Stomach (tissue), 4 donors: ENCODE measurements around the gene PARP1.

ENCODE experiments used
- EP300 ChIP-seq: sonication (generic); formaldehyde crosslinking; IDR thresholded peaks from one replicate; pipeline ENCODE4 v1.6.1; 2017; ENCODE audit warnings: antibody characterized with exemption
- POLR2A ChIP-seq, 4 donors: fragments of 450-650 bp; IDR thresholded peaks; one replicate each; pipeline ENCODE4 v1.6.1; 2016; ENCODE audit warnings: antibody characterized with exemption in 4 of 4, control low read depth in 2 of 4, mild to moderate bottlenecking in 1 of 4, moderate library complexity in 1 of 4
- POLR2AphosphoS5 ChIP-seq, 3 donors: sonication (generic); formaldehyde crosslinking; IDR thresholded peaks; one replicate each; pipeline ENCODE4 v1.6.1; 2016; ENCODE audit warnings: antibody characterized with exemption in 3 of 3
- TF ChIP-seq, protein P1 (sequence below), 7 experiments: fragments of 450-650 bp in 4 of 7; fragments of 200-600 bp in 3 of 7; sonication (generic) in 3 of 7; IDR thresholded peaks; one replicate each; pipeline ENCODE4 v1.5.1; 2016 to 2019; ENCODE audit warnings: antibody characterized with exemption in 7 of 7, control low read depth in 2 of 7, mild to moderate bottlenecking in 1 of 7

DNA sequence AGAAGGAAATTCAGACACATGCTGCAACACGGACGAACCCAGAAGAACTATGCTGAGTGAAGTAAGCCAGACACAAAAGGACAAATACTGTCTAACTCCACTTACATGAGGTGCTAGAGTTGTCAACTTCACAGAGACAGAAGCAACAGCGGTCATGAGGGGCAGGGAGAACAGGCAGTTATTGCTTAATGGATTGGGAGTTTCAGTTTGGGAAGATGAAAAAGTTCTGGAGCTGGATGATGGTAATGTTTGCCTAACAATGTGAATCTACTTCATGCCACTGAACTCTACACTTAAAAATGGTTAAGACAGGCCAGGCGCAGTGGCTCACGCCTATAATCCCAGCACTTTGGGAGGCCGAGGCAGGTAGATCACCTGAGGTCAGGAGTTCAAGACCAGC lies 12.1 kb downstream of the PARP1 start:
- TF ChIP-seq POLR2A (IDR thresholded peaks at IDR 0.05) (no peak), POLR2AphosphoS5 (IDR thresholded peaks at IDR 0.05) (no peak), EP300 (no peak)
- TF ChIP-seq, protein P1, sequence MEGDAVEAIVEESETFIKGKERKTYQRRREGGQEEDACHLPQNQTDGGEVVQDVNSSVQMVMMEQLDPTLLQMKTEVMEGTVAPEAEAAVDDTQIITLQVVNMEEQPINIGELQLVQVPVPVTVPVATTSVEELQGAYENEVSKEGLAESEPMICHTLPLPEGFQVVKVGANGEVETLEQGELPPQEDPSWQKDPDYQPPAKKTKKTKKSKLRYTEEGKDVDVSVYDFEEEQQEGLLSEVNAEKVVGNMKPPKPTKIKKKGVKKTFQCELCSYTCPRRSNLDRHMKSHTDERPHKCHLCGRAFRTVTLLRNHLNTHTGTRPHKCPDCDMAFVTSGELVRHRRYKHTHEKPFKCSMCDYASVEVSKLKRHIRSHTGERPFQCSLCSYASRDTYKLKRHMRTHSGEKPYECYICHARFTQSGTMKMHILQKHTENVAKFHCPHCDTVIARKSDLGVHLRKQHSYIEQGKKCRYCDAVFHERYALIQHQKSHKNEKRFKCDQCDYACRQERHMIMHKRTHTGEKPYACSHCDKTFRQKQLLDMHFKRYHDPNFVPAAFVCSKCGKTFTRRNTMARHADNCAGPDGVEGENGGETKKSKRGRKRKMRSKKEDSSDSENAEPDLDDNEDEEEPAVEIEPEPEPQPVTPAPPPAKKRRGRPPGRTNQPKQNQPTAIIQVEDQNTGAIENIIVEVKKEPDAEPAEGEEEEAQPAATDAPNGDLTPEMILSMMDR (IDR thresholded peaks at IDR 0.05): no peak
